ENCODE data around the gene B3GNT5. TPM values are rescaled to one million over a fixed set of nuclear protein-coding genes. Genes with fewer than 3 reads are reported as not detected.

The B3GNT5 gene
- total RNA-seq, 1 donor from 2014 or later = 31.3 TPM

- peak in 1 of 2 donors; percentile 18 for DNase-seq (ENCODE audit: low read depth in 2 of 2)
Observed at GRCh38 chr3:183318877-183319276, 65.8 kb downstream of the B3GNT5 start.

- no peak for DNase-seq (ENCODE audit: low read depth in 2 of 2)
Observed at GRCh38 chr3:183319371-183319770, 66.3 kb downstream of the B3GNT5 start.

Other genes starting within 250 kb of the B3GNT5 start
- gene MCCC1, start 153.8 kb upstream of the B3GNT5 start, total RNA-seq = 19.0 and 20.3 TPM in 2 replicates
- gene LAMP3, start 90.5 kb upstream of the B3GNT5 start, total RNA-seq = 18.5 and 29.6 TPM in 2 replicates
- 0.20 and 0.22 TPM in 2 replicates for gene MCF2L2, start 175.4 kb downstream of the B3GNT5 start, total RNA-seq

All from lung microvascular endothelial cell (primary cell).